ENCODE data around the gene SERPINA5.

The SERPINA5 gene

GRCh38 chr14:94598816-94599655 is 17.8 kb downstream of the SERPINA5 start:
- no peaks in the 10 kb centered on the region for H3K36me3 ChIP-seq
- H3K4me3 ChIP-seq: no peak overlapping the region
- TF ChIP-seq CTCF (IDR thresholded peaks at IDR 0.05): no peak
- H3K27ac ChIP-seq: peak overlapping the region; percentile 70 to 74
- peak; percentile 79 to 83 for DNase-seq
- no peaks in the 10 kb centered on the region for H3K9me3 ChIP-seq
- intact Hi-C loops (cut with DNase I; ENCODE audit: low total_unique reads): no loop called here
- peaks cover 0 to 44% (median 29%) of the 10 kb centered on the region in 4 donors for H3K4me1 ChIP-seq
- H3K27me3 ChIP-seq: no peaks in the 10 kb centered on the region

- TF ChIP-seq CTCF (IDR thresholded peaks at IDR 0.05): no peak
- H3K9me3 ChIP-seq: no peaks in the 10 kb centered on the region
- H3K4me3 ChIP-seq: no peak overlapping the region
- no peak for DNase-seq
- intact Hi-C loops (cut with DNase I; ENCODE audit: low total_unique reads): no loop called here
- peak overlapping the region; percentile 70 to 74 for H3K27ac ChIP-seq
- no peaks in the 10 kb centered on the region for H3K36me3 ChIP-seq
- H3K4me1 ChIP-seq: peaks cover 0 to 44% (median 29%) of the 10 kb centered on the region in 4 donors
- no peaks in the 10 kb centered on the region for H3K27me3 ChIP-seq
Observed at GRCh38 chr14:94599656-94600004, 18.4 kb downstream of the SERPINA5 start.

GRCh38 chr14:94600148-94600545 is 18.9 kb downstream of the SERPINA5 start:
- TF ChIP-seq CTCF (IDR thresholded peaks at IDR 0.05): no peak
- intact Hi-C loops (cut with DNase I; ENCODE audit: low total_unique reads): no loop called here
- Histone ChIP-seq H3K27ac (peak overlapping the region; percentile 70 to 74), H3K9me3 (no peaks in the 10 kb centered on the region), H3K36me3 (no peaks in the 10 kb centered on the region), H3K27me3 (no peaks in the 10 kb centered on the region), H3K4me1 (peaks cover 0 to 44% (median 29%) of the 10 kb centered on the region in 4 donors), H3K4me3 (no peak overlapping the region)
- no peak for DNase-seq

GRCh38 chr14:94601884-94602391 is 20.7 kb downstream of the SERPINA5 start:
- peak overlapping the region; percentile 70 to 74 for H3K27ac ChIP-seq
- TF ChIP-seq CTCF (IDR thresholded peaks at IDR 0.05): no peak
- no peak overlapping the region for H3K4me3 ChIP-seq
- H3K4me1 ChIP-seq: peaks cover 0 to 44% (median 29%) of the 10 kb centered on the region in 4 donors
- no peaks in the 10 kb centered on the region for H3K36me3 ChIP-seq
- H3K27me3 ChIP-seq: no peaks in the 10 kb centered on the region
- H3K9me3 ChIP-seq: no peaks in the 10 kb centered on the region
- DNase-seq: peak; percentile 88 to 92
- intact Hi-C loops (cut with DNase I; ENCODE audit: low total_unique reads): no loop called here

GRCh38 chr14:94602722-94603121 is 21.5 kb downstream of the SERPINA5 start:
- peak overlapping the region; percentile 70 to 74 for H3K27ac ChIP-seq
- no peak overlapping the region for H3K4me3 ChIP-seq
- no peak for TF ChIP-seq CTCF (IDR thresholded peaks at IDR 0.05)
- intact Hi-C loops (cut with DNase I; ENCODE audit: low total_unique reads): no loop called here
- peak in 1 of 2 donors; percentile 7 for DNase-seq
- no peaks in the 10 kb centered on the region for H3K36me3 ChIP-seq
- peaks cover 0 to 44% (median 29%) of the 10 kb centered on the region in 4 donors for H3K4me1 ChIP-seq
- no peaks in the 10 kb centered on the region for H3K9me3 ChIP-seq
- H3K27me3 ChIP-seq: no peaks in the 10 kb centered on the region

All from tibial artery (tissue), 4 donors.